ENCODE results near the gene SRGAP1. TPM values are rescaled to one million over a fixed set of nuclear protein-coding genes. Genes with fewer than 3 reads are reported as not detected.

SRGAP1 gene
- total RNA-seq, 4 donors from 2014 or later, result 13.1 to 81.5 (median 22.4) TPM

- H3K4me3 ChIP-seq, result no peak overlapping the region
- peaks cover 0 to 11% (median 0%) of the 10 kb centered on the region in 4 donors for H3K4me1 ChIP-seq
- no peak for DNase-seq (ENCODE audit: low spot score in 2 of 2)
- H3K27ac ChIP-seq, result no peak overlapping the region
- TF ChIP-seq EP300 (IDR thresholded peaks at IDR 0.05), result no peak
- TF ChIP-seq POLR2A (IDR thresholded peaks at IDR 0.05), result no peak
- no peak for TF ChIP-seq CTCF (IDR thresholded peaks at IDR 0.05)
- peaks cover 0 to 16% (median 0%) of the 10 kb centered on the region in 3 donors for H3K36me3 ChIP-seq
- H3K27me3 ChIP-seq, result no peaks in the 10 kb centered on the region
- no peaks in the 10 kb centered on the region for H3K9me3 ChIP-seq
Observed at GRCh38 chr12:64122154-64122553, 277.7 kb downstream of the SRGAP1 start.

GRCh38 chr12:64122995-64123394 is 278.5 kb downstream of the SRGAP1 start:
- no peak for DNase-seq (ENCODE audit: low spot score in 2 of 2)

GRCh38 chr12:64123448-64123847 is 278.9 kb downstream of the SRGAP1 start:
- H3K36me3 ChIP-seq, result peaks cover 0 to 27% (median 4%) of the 10 kb centered on the region in 3 donors
- no peaks in the 10 kb centered on the region for H3K27me3 ChIP-seq
- TF ChIP-seq POLR2A (IDR thresholded peaks at IDR 0.05) (no peak), EP300 (IDR thresholded peaks at IDR 0.05) (no peak), CTCF (IDR thresholded peaks at IDR 0.05) (no peak)
- WGBS, 2 donors, result 97 to 100% methylated on average over 1 of the region's 1 CpG
- DNase-seq (ENCODE audit: low spot score in 2 of 2), result no peak
- H3K4me1 ChIP-seq, result peaks cover 0 to 11% (median 0%) of the 10 kb centered on the region in 4 donors
- H3K4me3 ChIP-seq, result no peak overlapping the region
- no peaks in the 10 kb centered on the region for H3K9me3 ChIP-seq
- no peak overlapping the region for H3K27ac ChIP-seq

More at GRCh38 chr12:64122995-64123394, 278.5 kb downstream of the SRGAP1 start:
- no peak for TF ChIP-seq EP300 (IDR thresholded peaks at IDR 0.05)
- Histone ChIP-seq H3K4me1 (peaks cover 0 to 11% (median 0%) of the 10 kb centered on the region in 4 donors), H3K36me3 (peaks cover 0 to 22% (median 4%) of the 10 kb centered on the region in 3 donors), H3K9me3 (no peaks in the 10 kb centered on the region), H3K4me3 (no peak overlapping the region), H3K27me3 (no peaks in the 10 kb centered on the region), H3K27ac (no peak overlapping the region)
- WGBS, 2 donors, result 79 to 84% methylated on average over 2 of the region's 2 CpGs

GRCh38 chr12:64124511-64125197 is 280.2 kb downstream of the SRGAP1 start:
- DNase-seq (ENCODE audit: low spot score in 2 of 2), result no peak
- no peaks in the 10 kb centered on the region for H3K9me3 ChIP-seq
- no peak overlapping the region for H3K27ac ChIP-seq
- 84 to 90% methylated on average over 3 of the region's 3 CpGs for WGBS, 2 donors
- no peak for TF ChIP-seq CTCF (IDR thresholded peaks at IDR 0.05)
- no peak for TF ChIP-seq POLR2A (IDR thresholded peaks at IDR 0.05)
- TF ChIP-seq EP300 (IDR thresholded peaks at IDR 0.05), result no peak
- no peak overlapping the region for H3K4me3 ChIP-seq
- H3K27me3 ChIP-seq, result no peaks in the 10 kb centered on the region
- H3K36me3 ChIP-seq, result peaks cover 0 to 38% (median 4%) of the 10 kb centered on the region in 3 donors
- peaks cover 0 to 11% (median 0%) of the 10 kb centered on the region in 4 donors for H3K4me1 ChIP-seq

- Histone ChIP-seq H3K36me3 (peaks cover 0 to 50% (median 4%) of the 10 kb centered on the region in 3 donors), H3K4me3 (no peak overlapping the region), H3K27ac (no peak overlapping the region), H3K27me3 (no peaks in the 10 kb centered on the region), H3K9me3 (no peaks in the 10 kb centered on the region), H3K4me1 (peaks cover 0 to 11% (median 0%) of the 10 kb centered on the region in 4 donors)
- TF ChIP-seq CTCF (IDR thresholded peaks at IDR 0.05), result no peak
- no peak for DNase-seq (ENCODE audit: low spot score in 2 of 2)
- WGBS, 2 donors, result 64 to 74% methylated on average over 6 of the region's 6 CpGs
Observed at GRCh38 chr12:64125913-64126312, 281.4 kb downstream of the SRGAP1 start.
